Activated naive CD8-positive, alpha-beta T cell treated with anti-CD3 and anti-CD28 coated beads, Interleukin-2, amount 10 ng/mL, durations not matched to agents 7 days and 5 days (primary cell): Measurements from ENCODE around the gene ALDOB. TPM values are rescaled to one million over a fixed set of nuclear protein-coding genes. Genes with fewer than 3 reads are reported as not detected.

Source experiments
- ATAC-seq: fragments of 150-1000 bp; cut with Tn5 transposase; one replicate; pipeline ENCODE4 v1.10.0; 2021; ENCODE audit warnings: low read depth, moderate library complexity
- POLR2A ChIA-PET: fragments of 350-600 bp; sonication (Branson Sonifier 250); formaldehyde crosslinking; loops from one replicate; lab custom pipeline; 2021; ENCODE audit warnings: antibody characterized with exemption; lab: Charles Lee
- DNase-seq: peaks from one replicate; pipeline ENCODE4 v3.0.0; 2021
- H3K27ac Mint-ChIP-seq: one replicate; pipeline ENCODE4 v1.8.0; 2022; ENCODE audit warnings: mild to moderate bottlenecking, mixed read lengths
- H3K27me3 Mint-ChIP-seq: one replicate; pipeline ENCODE4 v1.8.0; 2022; ENCODE audit warnings: mild to moderate bottlenecking, moderate library complexity, mixed read lengths
- H3K36me3 Mint-ChIP-seq: one replicate; pipeline ENCODE4 v1.8.0; 2021; ENCODE audit warnings: mild to moderate bottlenecking, mixed read lengths
- H3K4me1 Mint-ChIP-seq: one replicate; pipeline ENCODE4 v1.8.0; 2021; ENCODE audit warnings: mixed read lengths
- H3K4me3 Mint-ChIP-seq: one replicate; pipeline ENCODE4 v1.8.0; 2022; ENCODE audit warnings: mild to moderate bottlenecking, moderate library complexity, mixed read lengths
- H3K9me3 Mint-ChIP-seq: one replicate; pipeline ENCODE4 v1.8.0; 2021; ENCODE audit warnings: mixed read lengths
- total RNA-seq, 2 experiments: library from RNA; stranded (reverse); gene quantifications; one replicate each; pipeline ENCODE4 v1.2.3, GENCODE V29; 2021

ALDOB gene
- total RNA-seq, 2 experiments from 2014 or later: not detected

- Mint-ChIP-seq H3K36me3 (peaks cover 2% of the 10 kb centered on the region), H3K4me3 (peak overlapping the region; percentile 73), H3K27ac (no peak overlapping the region), H3K27me3 (peaks cover 49% of the 10 kb centered on the region), H3K4me1 (peaks cover 5% of the 10 kb centered on the region), H3K9me3 (peaks cover 1% of the 10 kb centered on the region)
- peak; percentile 94 for ATAC-seq
- POLR2A ChIA-PET: no interaction called here
- peak; percentile 67 for DNase-seq
Measured at GRCh38 chr9:101449071-101449721, 13.6 kb upstream of the ALDOB start.

- DNase-seq (no peak), ATAC-seq (no peak)
- peaks cover 49% of the 10 kb centered on the region for H3K27me3 Mint-ChIP-seq
- POLR2A ChIA-PET: no interaction called here
- H3K36me3 Mint-ChIP-seq: peaks cover 2% of the 10 kb centered on the region
- H3K4me1 Mint-ChIP-seq: peaks cover 5% of the 10 kb centered on the region
- no peak overlapping the region for H3K27ac Mint-ChIP-seq
- H3K4me3 Mint-ChIP-seq: peak overlapping the region; percentile 73
- peaks cover 1% of the 10 kb centered on the region for H3K9me3 Mint-ChIP-seq
Measured at GRCh38 chr9:101448680-101449070, 13.1 kb upstream of the ALDOB start.

GRCh38 chr9:101446732-101447131 is 11.2 kb upstream of the ALDOB start:
- Mint-ChIP-seq H3K4me3 (no peak overlapping the region), H3K4me1 (peaks cover 5% of the 10 kb centered on the region), H3K27me3 (peaks cover 54% of the 10 kb centered on the region), H3K36me3 (peaks cover 2% of the 10 kb centered on the region), H3K27ac (no peak overlapping the region), H3K9me3 (peaks cover 1% of the 10 kb centered on the region)
- no peak for DNase-seq
- POLR2A ChIA-PET: no interaction called here
- no peak for ATAC-seq

GRCh38 chr9:101445353-101446029 is 9.9 kb upstream of the ALDOB start:
- Mint-ChIP-seq H3K9me3 (no peaks in the 10 kb centered on the region), H3K27me3 (peaks cover 46% of the 10 kb centered on the region), H3K27ac (no peak overlapping the region), H3K36me3 (no peaks in the 10 kb centered on the region), H3K4me3 (no peak overlapping the region), H3K4me1 (peaks cover 5% of the 10 kb centered on the region)
- POLR2A ChIA-PET: no interaction called here
- no peak for DNase-seq
- ATAC-seq: no peak

- Mint-ChIP-seq H3K27ac (no peak overlapping the region), H3K9me3 (no peaks in the 10 kb centered on the region), H3K4me1 (no peaks in the 10 kb centered on the region), H3K36me3 (no peaks in the 10 kb centered on the region), H3K4me3 (no peak overlapping the region), H3K27me3 (peaks cover 29% of the 10 kb centered on the region)
- POLR2A ChIA-PET: no interaction called here
- ATAC-seq (no peak), DNase-seq (no peak)
Measured at GRCh38 chr9:101443364-101443771, 7.8 kb upstream of the ALDOB start.

GRCh38 chr9:101442736-101443135 is 7.2 kb upstream of the ALDOB start:
- H3K9me3 Mint-ChIP-seq: no peaks in the 10 kb centered on the region
- H3K36me3 Mint-ChIP-seq: no peaks in the 10 kb centered on the region
- no peaks in the 10 kb centered on the region for H3K4me1 Mint-ChIP-seq
- H3K27me3 Mint-ChIP-seq: peaks cover 24% of the 10 kb centered on the region
- H3K4me3 Mint-ChIP-seq: no peak overlapping the region
- no peak overlapping the region for H3K27ac Mint-ChIP-seq
- DNase-seq (no peak), ATAC-seq (no peak)
- POLR2A ChIA-PET: no interaction called here

GRCh38 chr9:101442318-101442717 is 6.7 kb upstream of the ALDOB start:
- Mint-ChIP-seq H3K4me1 (no peaks in the 10 kb centered on the region), H3K36me3 (no peaks in the 10 kb centered on the region), H3K27ac (no peak overlapping the region), H3K4me3 (no peak overlapping the region), H3K9me3 (no peaks in the 10 kb centered on the region), H3K27me3 (peaks cover 21% of the 10 kb centered on the region)
- ATAC-seq (no peak), DNase-seq (no peak)
- POLR2A ChIA-PET: no interaction called here

- DNase-seq (no peak), ATAC-seq (no peak)
- Mint-ChIP-seq H3K4me3 (no peak overlapping the region), H3K4me1 (no peaks in the 10 kb centered on the region), H3K36me3 (no peaks in the 10 kb centered on the region), H3K9me3 (no peaks in the 10 kb centered on the region), H3K27me3 (peaks cover 16% of the 10 kb centered on the region), H3K27ac (no peak overlapping the region)
- POLR2A ChIA-PET: no interaction called here
Measured at GRCh38 chr9:101440714-101441230, 5.2 kb upstream of the ALDOB start.

- H3K4me1 Mint-ChIP-seq: no peaks in the 10 kb centered on the region
- no peak for DNase-seq
- POLR2A ChIA-PET: no interaction called here
- H3K4me3 Mint-ChIP-seq: no peak overlapping the region
- peaks cover 1% of the 10 kb centered on the region for H3K9me3 Mint-ChIP-seq
- peaks cover 16% of the 10 kb centered on the region for H3K27me3 Mint-ChIP-seq
- ATAC-seq: no peak
- H3K36me3 Mint-ChIP-seq: no peaks in the 10 kb centered on the region
- H3K27ac Mint-ChIP-seq: no peak overlapping the region
Measured at GRCh38 chr9:101438523-101438922, 2.9 kb upstream of the ALDOB start.

- H3K36me3 Mint-ChIP-seq: no peaks in the 10 kb centered on the region
- no peaks in the 10 kb centered on the region for H3K4me1 Mint-ChIP-seq
- DNase-seq (no peak), ATAC-seq (no peak)
- H3K27ac Mint-ChIP-seq: no peak overlapping the region
- H3K4me3 Mint-ChIP-seq: no peak overlapping the region
- POLR2A ChIA-PET: no interaction called here
- H3K9me3 Mint-ChIP-seq: peaks cover 1% of the 10 kb centered on the region
- H3K27me3 Mint-ChIP-seq: peaks cover 13% of the 10 kb centered on the region
Measured at GRCh38 chr9:101437806-101438232, 2.2 kb upstream of the ALDOB start.

GRCh38 chr9:101434998-101435397 is 576 bp downstream of the ALDOB start:
- H3K9me3 Mint-ChIP-seq: peaks cover 1% of the 10 kb centered on the region
- H3K4me3 Mint-ChIP-seq: no peak overlapping the region
- POLR2A ChIA-PET: no interaction called here
- peaks cover 10% of the 10 kb centered on the region for H3K27me3 Mint-ChIP-seq
- ATAC-seq: no peak
- no peaks in the 10 kb centered on the region for H3K36me3 Mint-ChIP-seq
- DNase-seq: no peak
- H3K4me1 Mint-ChIP-seq: no peaks in the 10 kb centered on the region
- H3K27ac Mint-ChIP-seq: no peak overlapping the region

- Mint-ChIP-seq H3K27ac (no peak overlapping the region), H3K27me3 (peaks cover 8% of the 10 kb centered on the region), H3K9me3 (peaks cover 1% of the 10 kb centered on the region), H3K4me1 (no peaks in the 10 kb centered on the region), H3K36me3 (no peaks in the 10 kb centered on the region), H3K4me3 (no peak overlapping the region)
- DNase-seq (no peak), ATAC-seq (no peak)
- POLR2A ChIA-PET: no interaction called here
Measured at GRCh38 chr9:101433229-101433628, 2.3 kb downstream of the ALDOB start.

- Mint-ChIP-seq H3K9me3 (peaks cover 1% of the 10 kb centered on the region), H3K27ac (no peak overlapping the region), H3K4me1 (no peaks in the 10 kb centered on the region), H3K27me3 (peaks cover 8% of the 10 kb centered on the region), H3K36me3 (no peaks in the 10 kb centered on the region), H3K4me3 (no peak overlapping the region)
- no peak for ATAC-seq
- DNase-seq: no peak
- POLR2A ChIA-PET: no interaction called here
Measured at GRCh38 chr9:101432740-101433139, 2.8 kb downstream of the ALDOB start.

GRCh38 chr9:101432171-101432570 is 3.4 kb downstream of the ALDOB start:
- H3K36me3 Mint-ChIP-seq: no peaks in the 10 kb centered on the region
- DNase-seq (no peak), ATAC-seq (no peak)
- no peak overlapping the region for H3K27ac Mint-ChIP-seq
- POLR2A ChIA-PET: no interaction called here
- peaks cover 1% of the 10 kb centered on the region for H3K9me3 Mint-ChIP-seq
- H3K4me3 Mint-ChIP-seq: no peak overlapping the region
- no peaks in the 10 kb centered on the region for H3K4me1 Mint-ChIP-seq
- peaks cover 8% of the 10 kb centered on the region for H3K27me3 Mint-ChIP-seq
